ENCODE data around the gene PPP6R3. TPM values are rescaled to one million over a fixed set of nuclear protein-coding genes. Genes with fewer than 3 reads are reported as not detected.

Gene PPP6R3
- total RNA-seq, 1 experiment from 2014 or later: 138 TPM

DNA sequence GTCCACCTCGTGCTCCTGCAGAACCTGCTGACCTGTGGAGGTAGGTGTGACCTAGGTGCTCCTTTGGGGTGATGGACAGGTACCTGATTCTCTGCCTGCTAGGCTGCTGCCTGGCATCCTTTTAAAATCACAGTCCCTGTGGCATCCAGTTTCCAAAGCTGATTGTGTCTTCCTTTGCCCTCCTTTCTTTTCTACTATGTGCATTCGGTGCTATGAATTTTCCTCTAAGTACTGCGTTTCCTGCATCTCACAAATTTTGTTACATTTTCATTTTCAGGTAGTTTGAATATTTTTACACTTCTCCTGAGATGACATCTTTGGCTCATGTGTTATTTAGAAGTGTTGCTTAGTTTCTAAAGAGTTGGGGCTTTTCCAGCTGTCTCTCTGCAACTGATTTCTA is 30.9 kb upstream of the PPP6R3 start:
- Histone ChIP-seq H3K27ac (ENCODE audit: insufficient read length, low read depth, low read length) (no peak overlapping the region), H2BK120ac (ENCODE audit: low read depth, low read length, poor library complexity, severe bottlenecking) (no peak overlapping the region), H2AFZ (ENCODE audit: low read length) (no peak overlapping the region), H3K4me1 (ENCODE audit: insufficient read depth, low read length) (no peaks in the 10 kb centered on the region), H3K79me1 (ENCODE audit: insufficient read depth, low read depth, low read length, poor library complexity, severe bottlenecking) (no peaks in the 10 kb centered on the region), H3K4me2 (ENCODE audit: insufficient read depth, insufficient read length, low read length) (no peak overlapping the region), H2BK12ac (ENCODE audit: insufficient read length, low read depth, low read length) (no peak overlapping the region), H2AK5ac (ENCODE audit: insufficient read length, low read length) (no peak overlapping the region), H3K18ac (ENCODE audit: insufficient read length, low read depth, low read length) (no peak overlapping the region), H3K4ac (ENCODE audit: low read depth, low read length) (no peak overlapping the region), H3K23me2 (ENCODE audit: insufficient read length, low read depth, low read length, poor library complexity, severe bottlenecking) (no peaks in the 10 kb centered on the region), H3K23ac (ENCODE audit: insufficient read length, low read depth, low read length) (no peak overlapping the region), H4K5ac (ENCODE audit: insufficient read length, low read depth, low read length) (no peak overlapping the region), H4K91ac (ENCODE audit: insufficient read length, low read depth, low read length) (no peak overlapping the region), H3K27me3 (ENCODE audit: insufficient read depth, low read length) (no peaks in the 10 kb centered on the region), H2BK5ac (ENCODE audit: insufficient read length, low read length) (no peak overlapping the region), H3K79me2 (ENCODE audit: insufficient read depth, low read length) (no peaks in the 10 kb centered on the region), H3K14ac (ENCODE audit: insufficient read depth, low read length) (no peak overlapping the region), H4K8ac (replicated peaks; ENCODE audit: insufficient read length, low read depth, low read length) (no peak overlapping the region), H3K56ac (ENCODE audit: insufficient read length, low read depth, low read length) (no peak overlapping the region), H3K9ac (ENCODE audit: extremely low read depth, insufficient read length, low read length) (no peak overlapping the region), H3K9me3 (ENCODE audit: control insufficient read depth, low read depth, low read length) (peaks cover 10% of the 10 kb centered on the region), H4K20me1 (ENCODE audit: control insufficient read depth, insufficient read depth, insufficient read length) (no peaks in the 10 kb centered on the region), H3T11ph (ENCODE audit: low read length) (no peak overlapping the region), H2BK15ac (ENCODE audit: low read depth, low read length) (no peak overlapping the region), H2BK20ac (ENCODE audit: low read depth, low read length, poor library complexity, severe bottlenecking) (no peak overlapping the region)
- H3K4me3 Mint-ChIP-seq: no peak overlapping the region
- no peak overlapping the region for H3K27ac Mint-ChIP-seq
- no peaks in the 10 kb centered on the region for H3K27me3 Mint-ChIP-seq (ENCODE audit: low read depth)
- H3K36me3 Mint-ChIP-seq (ENCODE audit: insufficient read depth in 1 of 3, low read depth in 3 of 3): peaks cover 34 to 64% (median 51%) of the 10 kb centered on the region in 3 experiments
- no CpG with 5 or more reads among the region's 3 CpGs for WGBS (ENCODE audit: extremely low coverage, insufficient read length, low lambda C conversion rate)
- peaks cover 13 to 15% of the 10 kb centered on the region in 2 experiments for H3K9me3 Mint-ChIP-seq
- no peak for DNase-seq
- no peak for TF ChIP-seq CTCF (conservative IDR thresholded peaks at IDR 0.05)
- H3K4me1 Mint-ChIP-seq: no peaks in the 10 kb centered on the region

All from H9 (cell line).